PC-3 (cell line): ENCODE data around the gene LTA. TPM values are rescaled to one million over a fixed set of nuclear protein-coding genes. Genes with fewer than 3 reads are reported as not detected.
A peak's percentile ranks its signal among the peaks of the same experiment; 100 is the strongest.

Experiments used
- ATAC-seq: fragments of 200-7000 bp; cut with Tn5 transposase; 2 replicates; pipeline ENCODE4 v1.9.1; 2020; ENCODE audit warnings: mild to moderate bottlenecking, moderate library complexity
- BruUV-seq: library from RNA; stranded (reverse); fragments of 400-500 nt; replicated peaks from 2 replicates; lab custom pipeline; 2021; lab: Mats Ljungman, UMichigan
- CTCF ChIA-PET: fragments of 300-600 bp; sonication (Branson Sonifier 250); formaldehyde crosslinking; loops from one replicate; lab custom pipeline; 2022; ENCODE audit warnings: antibody characterized with exemption; lab: Charles Lee
- POLR2A ChIA-PET: fragments of 300-600 bp; sonication (Branson Sonifier 250); formaldehyde crosslinking; loops from one replicate; lab custom pipeline; 2022; ENCODE audit warnings: antibody characterized with exemption; ENCODE audit not compliant: unreplicated experiment; lab: Charles Lee
- DNase-seq: peaks from one replicate; pipeline ENCODE4 v3.0.0-alpha.2; 2015
- H2AFZ ChIP-seq: fragments of 300-600 bp; sonication (generic); 2 replicates; pipeline ENCODE4 v1.6.0; 2016; ENCODE audit warnings: antibody characterized with exemption, low read length
- H3F3A ChIP-seq: fragments of 300-600 bp; sonication (generic); one replicate; pipeline ENCODE4 v1.6.0; 2017; ENCODE audit warnings: antibody characterized with exemption, low read length, control low read depth, mild to moderate bottlenecking; ENCODE audit not compliant: unreplicated experiment
- H3K27ac ChIP-seq: fragments of 300-600 bp; sonication (generic); 2 replicates; pipeline ENCODE4 v1.5.1; 2016; ENCODE audit warnings: mild to moderate bottlenecking, low read length
- H3K27me3 ChIP-seq: fragments of 300-600 bp; sonication (generic); 2 replicates; pipeline ENCODE4 v1.6.1; 2016; ENCODE audit warnings: low read length, mixed read lengths
- H3K36me3 ChIP-seq: fragments of 300-600 bp; sonication (generic); 2 replicates; pipeline ENCODE4 v1.6.1; 2016; ENCODE audit warnings: low read depth, mixed run types, low read length, mixed read lengths
- H3K4me1 ChIP-seq: fragments of 300-600 bp; sonication (generic); 2 replicates; pipeline ENCODE4 v1.5.1; 2016; ENCODE audit warnings: low read length; ENCODE audit not compliant: insufficient read depth
- H3K4me2 ChIP-seq: fragments of 300-600 bp; sonication (generic); 2 replicates; pipeline ENCODE4 v1.6.0; 2016; ENCODE audit warnings: low read length
- H3K4me3 ChIP-seq: fragments of 300-600 bp; sonication (generic); 2 replicates; pipeline ENCODE4 v1.5.1; 2016; ENCODE audit warnings: mild to moderate bottlenecking, low read length, mixed read lengths
- H3K79me2 ChIP-seq: fragments of 300-600 bp; sonication (generic); 2 replicates; pipeline ENCODE4 v1.6.1; 2017; ENCODE audit warnings: low read length, mixed read lengths
- H3K9ac ChIP-seq: fragments of 300-600 bp; sonication (generic); 2 replicates; pipeline ENCODE4 v1.6.0; 2016; ENCODE audit warnings: mild to moderate bottlenecking, low read length
- H3K9me2 ChIP-seq: fragments of 300-600 bp; sonication (generic); replicated peaks from 2 replicates; pipeline ENCODE4 v1.6.1; 2016; ENCODE audit warnings: mixed run types, low read length, mixed read lengths
- H3K9me3 ChIP-seq: fragments of 300-600 bp; sonication (generic); 2 replicates; pipeline ENCODE4 v1.6.1; 2016; ENCODE audit warnings: low read length, mixed read lengths
- H4K20me1 ChIP-seq: fragments of 300-600 bp; sonication (generic); 2 replicates; pipeline ENCODE4 v1.6.1; 2016; ENCODE audit warnings: low read length, mixed read lengths
- EZH2 ChIP-seq: fragments of 300-600 bp; sonication (generic); IDR thresholded peaks from one replicate; pipeline ENCODE4 v1.6.1; 2017; ENCODE audit warnings: antibody characterized with exemption, mild to moderate bottlenecking, low read length; ENCODE audit not compliant: unreplicated experiment
- EZH2phosphoT487 ChIP-seq: fragments of 300-600 bp; sonication (generic); IDR thresholded peaks from 2 replicates; pipeline ENCODE4 v1.6.1; 2018; ENCODE audit warnings: mild to moderate bottlenecking, antibody characterized with exemption, low read length, borderline replicate concordance
- intact Hi-C: fragments of 100-400 bp; cut with micrococcal nuclease; formaldehyde crosslinking; loops from 2 replicates; pipeline ENCODE4 v1.9.0; 2023
- total RNA-seq: library from RNA; depleted of rRNA; stranded (reverse); fragments of >200 nt; gene quantifications from 2 replicates; pipeline ENCODE4 v1.2.3, GENCODE V29; 2014
- TF ChIP-seq, protein P1 (sequence below): fragments of 300-600 bp; sonication (generic); conservative IDR thresholded peaks from 2 replicates; pipeline ENCODE4 v1.5.1; 2017; ENCODE audit warnings: antibody characterized with exemption, low read depth, mild to moderate bottlenecking, low read length

The LTA gene
- total RNA-seq, 1 experiment from 2014 or later: not detected

DNA sequence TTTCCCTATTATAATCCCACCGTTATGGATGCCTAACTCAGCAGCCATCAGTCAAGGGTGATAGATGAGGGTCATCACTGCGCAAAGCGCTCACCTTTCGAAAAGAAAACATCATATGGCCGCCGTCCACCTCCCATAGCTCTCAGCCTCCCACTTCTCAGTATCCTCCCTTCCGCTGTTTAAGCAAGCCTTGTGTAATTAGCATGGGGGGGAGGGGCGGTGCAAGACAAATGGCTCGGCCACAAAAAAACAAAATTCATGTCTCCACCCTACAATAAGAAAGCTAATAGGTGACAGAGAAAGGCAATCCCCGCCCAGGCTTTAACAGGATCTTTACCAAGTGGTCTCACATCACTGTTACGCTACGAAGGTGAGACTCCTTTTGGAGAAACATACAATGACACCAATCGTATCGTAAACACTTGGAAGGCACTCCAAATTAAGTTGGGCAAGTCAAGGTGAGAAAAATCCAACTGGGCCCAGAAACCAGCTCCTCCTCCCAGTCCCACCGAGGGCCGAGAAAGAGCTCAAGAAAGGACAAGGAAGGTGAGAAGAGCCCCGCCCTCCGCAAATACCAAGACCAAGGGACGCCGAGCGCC is 30.9 kb upstream of the LTA start:
- POLR2A ChIA-PET: interaction anchor here (0.5 to 1.4 kb wide), 7 partner anchors 14 to 1777 kb away, joined by 3 to 7 read pairs (median 4); no protein-coding TSS in a partner anchor
- peak overlapping the region; percentile 99 for H3K9ac ChIP-seq
- no peaks in the 10 kb centered on the region for H3K9me2 ChIP-seq
- peak overlapping the region; percentile 92 for H3K4me3 ChIP-seq
- no peaks in the 10 kb centered on the region for H3F3A ChIP-seq
- CTCF ChIA-PET: interaction anchor here (1.0 kb wide), 1 partner anchor 47 kb away, joined by 6 read pairs; no protein-coding TSS in a partner anchor
- peak overlapping the region; percentile 82; the same call in 1 of the 2 replicates for H2AFZ ChIP-seq
- intact Hi-C loops: no loop called here
- peaks cover 41% of the 10 kb centered on the region for H3K36me3 ChIP-seq
- peaks cover 66% of the 10 kb centered on the region for H3K79me2 ChIP-seq
- H3K9me3 ChIP-seq: no peaks in the 10 kb centered on the region
- DNase-seq (peak; percentile 37), ATAC-seq (0 out of 2 replicates have a peak, but pooled peaks have one; percentile 5)
- peaks cover 26% of the 10 kb centered on the region for H3K4me1 ChIP-seq
- TF ChIP-seq, protein P1, sequence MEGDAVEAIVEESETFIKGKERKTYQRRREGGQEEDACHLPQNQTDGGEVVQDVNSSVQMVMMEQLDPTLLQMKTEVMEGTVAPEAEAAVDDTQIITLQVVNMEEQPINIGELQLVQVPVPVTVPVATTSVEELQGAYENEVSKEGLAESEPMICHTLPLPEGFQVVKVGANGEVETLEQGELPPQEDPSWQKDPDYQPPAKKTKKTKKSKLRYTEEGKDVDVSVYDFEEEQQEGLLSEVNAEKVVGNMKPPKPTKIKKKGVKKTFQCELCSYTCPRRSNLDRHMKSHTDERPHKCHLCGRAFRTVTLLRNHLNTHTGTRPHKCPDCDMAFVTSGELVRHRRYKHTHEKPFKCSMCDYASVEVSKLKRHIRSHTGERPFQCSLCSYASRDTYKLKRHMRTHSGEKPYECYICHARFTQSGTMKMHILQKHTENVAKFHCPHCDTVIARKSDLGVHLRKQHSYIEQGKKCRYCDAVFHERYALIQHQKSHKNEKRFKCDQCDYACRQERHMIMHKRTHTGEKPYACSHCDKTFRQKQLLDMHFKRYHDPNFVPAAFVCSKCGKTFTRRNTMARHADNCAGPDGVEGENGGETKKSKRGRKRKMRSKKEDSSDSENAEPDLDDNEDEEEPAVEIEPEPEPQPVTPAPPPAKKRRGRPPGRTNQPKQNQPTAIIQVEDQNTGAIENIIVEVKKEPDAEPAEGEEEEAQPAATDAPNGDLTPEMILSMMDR: no peak
- no peaks in the 10 kb centered on the region for H3K27me3 ChIP-seq
- H4K20me1 ChIP-seq: peaks cover 45% of the 10 kb centered on the region
- H3K4me2 ChIP-seq: peak overlapping the region; percentile 92
- H3K27ac ChIP-seq: peak overlapping the region; percentile 90
- no TSS peak for BruUV-seq

DNA sequence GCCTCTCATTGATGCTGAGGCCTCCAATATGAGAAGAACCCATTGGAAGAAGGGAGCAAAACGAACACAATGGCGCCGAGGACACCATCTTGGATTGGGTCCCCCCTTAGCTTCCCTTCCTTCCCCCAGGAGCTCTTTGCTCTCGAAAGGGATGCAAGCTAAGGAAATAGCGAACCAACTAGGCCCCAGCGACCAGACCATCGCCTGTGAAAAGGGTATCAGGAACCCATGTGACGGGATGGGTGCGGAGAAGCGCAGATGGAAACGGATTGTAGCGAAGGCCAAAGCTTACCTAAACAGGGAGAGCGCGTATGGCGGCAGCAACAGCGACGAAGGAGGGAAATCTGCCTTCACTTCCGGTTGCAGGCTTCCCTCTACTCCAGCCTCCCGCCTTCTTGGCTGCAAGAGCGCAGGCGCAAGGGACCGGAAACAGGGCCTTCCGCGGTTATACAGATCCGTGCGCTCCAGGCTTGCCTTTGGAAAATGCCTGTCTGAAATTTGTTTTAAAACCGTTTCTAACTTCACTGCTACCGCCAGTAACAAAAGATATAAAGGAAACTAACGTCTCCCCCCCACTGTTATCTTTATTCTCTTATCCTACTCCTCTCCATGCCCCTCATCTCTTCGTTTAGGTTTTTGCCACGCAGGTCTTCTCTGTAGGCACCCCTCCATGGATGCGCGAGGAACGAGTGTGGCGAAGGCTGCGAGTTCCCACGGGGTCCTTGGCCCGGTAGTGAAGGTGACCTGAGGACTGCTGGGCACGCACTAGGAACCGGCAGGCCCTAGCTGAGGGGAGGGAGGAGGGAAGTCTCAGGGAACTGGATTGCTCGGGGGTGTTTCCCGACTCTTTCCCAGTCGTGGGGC is 30.2 kb upstream of the LTA start, which contains the start of gene DDX39B:
Gene DDX39B (minus strand): TSS at position 346 of the 864 bp plus-strand sequence. CDS start 1,471 bp downstream, outside the sequence.
- peak within 1 kb of the TSS; percentile 99 for H3K9ac ChIP-seq
- no peak for TF ChIP-seq EZH2phosphoT487
- TF ChIP-seq EZH2: no peak
- TF ChIP-seq, protein P1: no peak
- intact Hi-C loops: loop anchor here (1.0 kb wide), 2 partner anchors 44 to 48 kb away; partner anchors contain the start of gene MICB
- ATAC-seq: peak; percentile 77
- H3K4me3 ChIP-seq: peak within 1 kb of the TSS; percentile 92
- CTCF ChIA-PET: interaction anchor here (1.0 kb wide), 1 partner anchor 48 kb away, joined by 6 read pairs; no protein-coding TSS in a partner anchor
- no peaks in the 10 kb centered on the region for H3K9me3 ChIP-seq
- no peaks in the 10 kb centered on the region for H3F3A ChIP-seq
- DNase-seq: peak; percentile 97
- H3K79me2 ChIP-seq: peaks cover 59% of the 10 kb centered on the region
- H2AFZ ChIP-seq: peak within 1 kb of the TSS; percentile 82
- H3K9me2 ChIP-seq: no peaks in the 10 kb centered on the region
- TSS peak; percentile 67 for BruUV-seq
- H3K27me3 ChIP-seq: no peaks in the 10 kb centered on the region
- H3K4me1 ChIP-seq: peaks cover 26% of the 10 kb centered on the region
- H3K27ac ChIP-seq: peak within 1 kb of the TSS; percentile 90
- H4K20me1 ChIP-seq: peaks cover 38% of the 10 kb centered on the region
- peaks cover 35% of the 10 kb centered on the region for H3K36me3 ChIP-seq
- H3K4me2 ChIP-seq: peak within 1 kb of the TSS; percentile 92
- POLR2A ChIA-PET: interaction anchor here (0.5 to 1.4 kb wide), 8 partner anchors 45 to 1777 kb away, joined by 3 to 7 read pairs (median 4); partner anchors contain the start of genes HSPA1B and PBX2
